Activated naive CD4-positive, alpha-beta T cell treated with anti-CD3 and anti-CD28 coated beads, Interleukin-2, amount 50 U/mL, for 72 hours (primary cell): ENCODE results near the gene WDR45B. TPM values are rescaled to one million over a fixed set of nuclear protein-coding genes. Genes with fewer than 3 reads are reported as not detected.
A peak's percentile ranks its signal among the peaks of the same experiment; 100 is the strongest.

Source experiments
- ATAC-seq, 2 donors: fragments of 150-1000 bp; cut with Tn5 transposase; 2 replicates each; pipeline ENCODE4 v1.10.0; 2021; ENCODE audit warnings: mild to moderate bottlenecking in 2 of 2, moderate library complexity in 2 of 2
- DNase-seq, 2 donors: peaks; one replicate each; pipeline ENCODE4 v3.0.0; 2021 to 2022; ENCODE audit warnings: low spot score in 2 of 2
- H3K27ac Mint-ChIP-seq, 2 donors: one replicate each; pipeline ENCODE4 v1.8.0; 2022; ENCODE audit warnings: mild to moderate bottlenecking in 2 of 2, mixed read lengths in 2 of 2
- H3K36me3 Mint-ChIP-seq, 2 donors: one replicate each; pipeline ENCODE4 v1.8.0; 2022; ENCODE audit warnings: mixed read lengths in 2 of 2
- H3K9me3 Mint-ChIP-seq, 2 donors: one replicate each; pipeline ENCODE4 v1.8.0; 2022; ENCODE audit warnings: mixed read lengths in 2 of 2
- total RNA-seq, 2 donors: library from RNA; stranded (reverse); gene quantifications; one replicate each; pipeline ENCODE4 v1.2.3, GENCODE V29; 2022

The WDR45B gene
- total RNA-seq, 2 donors from 2014 or later, result 33.9 to 89.9 TPM

GRCh38 chr17:82623707-82624106 lies 24.5 kb downstream of the WDR45B start:
- H3K9me3 Mint-ChIP-seq, result no peaks in the 10 kb centered on the region
- no peak overlapping the region for H3K27ac Mint-ChIP-seq
- ATAC-seq (no peak), DNase-seq (no peak)
- H3K36me3 Mint-ChIP-seq, result peaks cover 0 to 35% of the 10 kb centered on the region in 2 donors

- Mint-ChIP-seq H3K27ac (no peak overlapping the region), H3K9me3 (no peaks in the 10 kb centered on the region), H3K36me3 (peaks cover 6 to 17% of the 10 kb centered on the region in 2 donors)
- ATAC-seq, result no peak
- no peak for DNase-seq
These were observed 28.6 kb downstream of the WDR45B start for GRCh38 chr17:82619641-82620040.

- peak overlapping the region in 1 of 2 donors; percentile 76 for H3K27ac Mint-ChIP-seq
- peaks cover 6 to 15% of the 10 kb centered on the region in 2 donors for H3K36me3 Mint-ChIP-seq
- ATAC-seq (no peak), DNase-seq (no peak)
- no peaks in the 10 kb centered on the region for H3K9me3 Mint-ChIP-seq
These were observed 29.0 kb downstream of the WDR45B start for GRCh38 chr17:82619211-82619610.

- Mint-ChIP-seq H3K27ac (no peak overlapping the region), H3K9me3 (no peaks in the 10 kb centered on the region), H3K36me3 (peaks cover 6 to 20% of the 10 kb centered on the region in 2 donors)
- ATAC-seq, result no peak
- DNase-seq, result no peak
These were observed 32.1 kb downstream of the WDR45B start for GRCh38 chr17:82616021-82616711.

- Mint-ChIP-seq H3K9me3 (no peaks in the 10 kb centered on the region), H3K36me3 (peaks cover 6 to 17% of the 10 kb centered on the region in 2 donors), H3K27ac (no peak overlapping the region)
- DNase-seq, result no peak
- no peak for ATAC-seq
These were observed 32.9 kb downstream of the WDR45B start for GRCh38 chr17:82615084-82616020.

DNA sequence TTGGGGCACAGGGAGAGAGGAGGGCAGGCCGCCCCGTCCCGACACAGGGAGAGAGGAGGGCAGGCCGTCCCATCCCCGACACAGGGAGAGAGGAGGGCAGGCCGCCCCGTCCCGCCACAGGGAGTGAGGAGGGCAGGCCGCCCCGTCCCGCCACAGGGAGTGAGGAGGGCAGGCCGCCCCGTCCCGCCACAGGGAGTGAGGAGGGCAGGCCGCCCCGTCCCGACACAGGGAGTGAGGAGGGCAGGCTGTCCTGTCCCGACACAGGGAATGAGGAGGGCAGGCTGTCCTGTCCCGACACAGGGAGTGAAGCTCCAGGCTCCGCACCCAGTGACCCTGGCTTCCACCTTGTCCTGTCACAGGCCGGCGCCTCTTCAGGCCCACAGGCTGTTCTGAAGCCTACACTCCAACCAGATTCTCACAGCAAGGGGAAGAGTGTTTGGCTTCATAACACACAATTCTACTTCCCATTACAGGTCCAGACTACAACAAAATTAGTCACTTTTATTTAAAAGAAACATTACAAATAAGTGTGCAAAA lies 34.1 kb downstream of the WDR45B start:
- H3K27ac Mint-ChIP-seq, result peak overlapping the region in 1 of 2 donors; percentile 12
- no peaks in the 10 kb centered on the region for H3K9me3 Mint-ChIP-seq
- peaks cover 6 to 25% of the 10 kb centered on the region in 2 donors for H3K36me3 Mint-ChIP-seq
- ATAC-seq (no peak), DNase-seq (no peak)

DNA sequence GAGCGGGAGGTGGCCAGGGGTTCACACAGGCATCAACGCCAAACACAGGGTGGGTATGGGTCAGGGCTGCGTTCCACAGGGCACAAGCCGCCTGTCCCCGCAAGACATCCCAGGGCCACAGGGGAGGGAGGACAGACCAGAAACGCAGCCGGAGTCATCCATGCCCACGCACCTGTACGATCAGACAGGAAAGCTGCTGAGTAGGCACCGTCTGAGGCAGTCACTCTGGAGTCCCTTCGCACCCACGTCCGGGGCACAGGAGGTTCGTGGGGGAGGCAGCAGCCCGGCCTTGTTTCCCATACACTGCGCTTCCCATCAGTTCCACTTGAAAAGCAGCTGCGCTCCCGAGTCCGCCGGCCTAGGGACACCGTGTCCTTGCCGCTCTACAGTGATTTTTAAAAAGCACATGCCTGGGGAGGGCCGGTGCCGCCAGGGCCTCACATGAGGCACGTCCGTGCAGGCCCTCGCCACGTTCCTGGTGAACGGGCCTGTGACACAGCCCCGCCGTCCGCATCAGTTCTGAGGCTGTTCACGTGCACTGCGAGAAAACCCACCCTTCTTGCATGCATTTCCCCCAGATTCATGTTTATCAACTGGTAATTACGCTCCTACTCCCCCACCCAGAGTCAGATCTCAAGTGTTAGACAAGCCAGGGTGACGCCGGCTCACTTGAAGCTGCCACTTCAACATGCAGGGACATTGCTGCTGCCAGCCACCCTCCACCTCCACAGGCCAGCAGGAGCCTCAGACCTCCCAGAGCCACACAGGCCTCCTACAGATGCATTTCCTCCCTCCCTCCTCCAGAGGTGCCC lies 34.8 kb downstream of the WDR45B start:
- DNase-seq (no peak), ATAC-seq (peak; percentile 24 to 27)
- peaks cover 6 to 19% of the 10 kb centered on the region in 2 donors for H3K36me3 Mint-ChIP-seq
- peak overlapping the region in 1 of 2 donors; percentile 65 for H3K27ac Mint-ChIP-seq
- H3K9me3 Mint-ChIP-seq, result no peaks in the 10 kb centered on the region

GRCh38 chr17:82611140-82612058 lies 36.8 kb downstream of the WDR45B start:
- DNase-seq (no peak), ATAC-seq (no peak)
- Mint-ChIP-seq H3K27ac (peak overlapping the region in 1 of 2 donors; percentile 30), H3K36me3 (peaks cover 6 to 21% of the 10 kb centered on the region in 2 donors), H3K9me3 (no peaks in the 10 kb centered on the region)

DNA sequence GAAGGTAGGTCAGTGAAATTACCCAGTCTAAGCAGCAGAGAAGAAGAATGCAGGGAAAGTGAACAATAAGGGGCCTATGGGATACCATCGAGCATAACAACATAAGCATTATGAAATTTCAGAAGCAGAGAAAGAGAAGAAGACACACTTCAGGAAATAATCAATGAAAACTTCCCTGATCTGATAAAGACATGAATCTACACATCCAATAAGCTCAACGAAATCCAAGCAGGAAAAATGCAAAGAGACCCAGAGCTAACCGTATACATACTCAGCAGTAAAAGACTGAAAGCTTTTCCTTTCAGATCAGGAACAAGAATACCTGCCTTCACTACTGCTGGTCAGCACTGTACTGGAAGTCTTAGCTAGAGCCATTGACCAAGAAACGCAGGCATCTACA lies 38.6 kb downstream of the WDR45B start:
- no peaks in the 10 kb centered on the region for H3K9me3 Mint-ChIP-seq
- H3K36me3 Mint-ChIP-seq, result peaks cover 0 to 27% of the 10 kb centered on the region in 2 donors
- DNase-seq (no peak), ATAC-seq (no peak)
- peak overlapping the region in 1 of 2 donors; percentile 52 for H3K27ac Mint-ChIP-seq

DNA sequence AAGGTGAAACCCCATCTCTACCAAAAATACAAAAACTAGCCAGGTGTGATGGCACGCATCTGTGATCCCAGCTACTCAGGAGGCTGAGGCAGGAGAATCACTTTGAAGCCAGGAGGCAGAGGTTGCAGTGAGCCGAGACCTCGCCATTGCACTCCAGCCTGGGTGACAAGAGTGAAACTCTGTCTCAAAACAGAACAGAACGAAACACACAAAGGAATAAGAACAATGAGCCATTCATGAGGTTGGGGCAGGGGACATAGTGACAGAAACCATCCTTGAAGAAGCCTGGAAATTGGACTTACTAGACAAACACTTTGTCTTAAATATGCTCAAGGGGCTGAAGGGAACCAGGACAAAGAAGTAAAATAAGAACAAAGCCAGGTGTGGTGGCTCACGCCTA lies 39.4 kb downstream of the WDR45B start:
- ATAC-seq, result no peak
- no peak for DNase-seq
- no peaks in the 10 kb centered on the region for H3K9me3 Mint-ChIP-seq
- H3K36me3 Mint-ChIP-seq, result peaks cover 0 to 36% of the 10 kb centered on the region in 2 donors
- H3K27ac Mint-ChIP-seq, result no peak overlapping the region

DNA sequence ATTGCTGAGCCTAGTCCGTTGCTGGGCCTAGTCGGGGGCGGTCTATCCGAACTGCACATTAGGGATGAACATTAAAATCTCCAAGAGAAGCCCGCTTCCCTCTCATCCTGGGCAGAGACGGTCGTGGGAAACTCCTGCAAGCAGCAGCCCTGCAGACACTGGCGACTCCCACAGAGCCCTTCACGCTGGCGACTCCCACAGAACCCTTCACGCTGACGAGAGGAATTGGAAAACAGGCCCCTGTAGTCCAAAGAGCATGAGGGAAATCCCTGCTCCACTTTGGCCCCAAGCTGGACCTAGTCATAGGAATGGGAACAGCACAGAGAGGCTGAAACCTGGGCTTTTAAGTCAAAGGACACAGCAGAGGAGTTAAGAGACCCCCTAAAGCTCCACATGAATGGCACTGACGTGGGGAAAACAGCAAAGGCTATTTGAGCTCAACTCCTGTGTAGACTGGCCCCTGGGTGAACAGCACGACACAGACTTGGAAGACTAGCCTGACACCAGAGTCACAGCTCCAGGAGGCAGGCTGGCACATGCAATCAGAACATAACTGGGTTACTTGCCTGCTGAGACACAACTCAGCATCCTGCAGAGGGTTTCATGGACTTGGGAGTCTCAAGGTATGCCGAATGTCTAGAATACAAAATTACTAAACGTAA lies 42.2 kb downstream of the WDR45B start:
- peaks cover 0 to 51% of the 10 kb centered on the region in 2 donors for H3K36me3 Mint-ChIP-seq
- no peak for ATAC-seq
- H3K27ac Mint-ChIP-seq, result peak overlapping the region in 1 of 2 donors; percentile 77
- no peaks in the 10 kb centered on the region for H3K9me3 Mint-ChIP-seq
- DNase-seq, result no peak

GRCh38 chr17:82604532-82604931 lies 43.7 kb downstream of the WDR45B start:
- H3K27ac Mint-ChIP-seq, result peak overlapping the region; percentile 73 to 88
- peaks cover 0 to 44% of the 10 kb centered on the region in 2 donors for H3K36me3 Mint-ChIP-seq
- no peaks in the 10 kb centered on the region for H3K9me3 Mint-ChIP-seq
- ATAC-seq (no peak), DNase-seq (no peak)

DNA sequence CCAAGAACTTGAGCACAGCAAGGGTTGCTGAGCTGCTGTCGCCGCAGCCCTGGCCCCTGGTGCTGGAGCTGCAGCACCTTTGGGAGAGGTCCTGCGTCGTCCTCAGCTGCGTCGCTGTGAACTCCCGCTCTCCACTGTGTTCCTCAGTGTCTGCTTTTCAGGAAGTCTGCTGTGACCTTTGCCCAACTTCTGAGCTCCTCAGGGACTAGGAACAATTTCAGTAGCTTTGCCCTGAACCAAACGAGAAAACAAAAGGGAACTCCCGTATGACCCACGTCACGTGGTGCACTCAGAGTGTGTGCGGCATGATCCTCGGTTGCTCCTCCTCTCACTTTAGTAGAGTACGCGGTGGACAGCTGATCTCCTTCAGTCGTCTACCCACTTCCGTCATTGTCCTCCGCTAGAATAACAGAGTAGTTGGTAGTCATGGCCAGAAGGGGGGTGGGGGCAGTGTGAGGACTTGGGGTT lies 44.2 kb downstream of the WDR45B start:
- H3K9me3 Mint-ChIP-seq, result no peaks in the 10 kb centered on the region
- H3K27ac Mint-ChIP-seq, result peak overlapping the region; percentile 73 to 88
- DNase-seq (no peak), ATAC-seq (peak; percentile 66 to 92)
- peaks cover 0 to 40% of the 10 kb centered on the region in 2 donors for H3K36me3 Mint-ChIP-seq

- Mint-ChIP-seq H3K27ac (peak overlapping the region; percentile 73 to 79), H3K36me3 (peaks cover 0 to 40% of the 10 kb centered on the region in 2 donors), H3K9me3 (no peaks in the 10 kb centered on the region)
- DNase-seq (no peak), ATAC-seq (no peak)
These were observed 45.1 kb downstream of the WDR45B start for GRCh38 chr17:82602986-82603710.
